HepG2 (cell line): ENCODE results near the gene THSD4. TPM values are rescaled to one million over a fixed set of nuclear protein-coding genes. Genes with fewer than 3 reads are reported as not detected.
A peak's percentile ranks its signal among the peaks of the same experiment; 100 is the strongest.

ENCODE experiments used
- BHLHE40 ChIP-seq: IDR thresholded peaks from 2 replicates; pipeline ENCODE4 v1.6.1; 2011; ENCODE audit warnings: low read length, improper control_type of control experiment
- E2F1 ChIP-seq: sonication (generic); formaldehyde crosslinking; IDR thresholded peaks from 2 replicates; pipeline ENCODE4 v1.5.0; 2020; ENCODE audit warnings: missing genetic modification reagents
- HNF1B ChIP-seq: sonication (generic); formaldehyde crosslinking; IDR thresholded peaks from 2 replicates; pipeline ENCODE4 v1.5.1; 2020; ENCODE audit warnings: mild to moderate bottlenecking, moderate library complexity, missing genetic modification reagents
- NFIC ChIP-seq: IDR thresholded peaks from 2 replicates; pipeline ENCODE4 v1.6.1; 2012; ENCODE audit warnings: mild to moderate bottlenecking, low read length, inconsistent platforms
- RAD21 ChIP-seq: fragments of 450-650 bp; formaldehyde crosslinking; IDR thresholded peaks from 2 replicates; pipeline ENCODE4 v1.5.0; 2020; ENCODE audit warnings: mild to moderate bottlenecking
- RBAK ChIP-seq: sonication (generic); formaldehyde crosslinking; IDR thresholded peaks from 2 replicates; pipeline ENCODE4 v1.5.1; 2020; ENCODE audit warnings: mild to moderate bottlenecking, missing genetic modification reagents
- TCF7 ChIP-seq: sonication (generic); IDR thresholded peaks from 2 replicates; pipeline ENCODE4 v1.6.1; 2016; ENCODE audit warnings: antibody characterized with exemption, low read depth
- ZNF142 ChIP-seq: sonication (generic); formaldehyde crosslinking; IDR thresholded peaks from 2 replicates; pipeline ENCODE4 v1.4.0; 2020; ENCODE audit warnings: missing genetic modification reagents
- ZNF30 ChIP-seq: sonication (generic); formaldehyde crosslinking; IDR thresholded peaks from 2 replicates; pipeline ENCODE4 v1.5.0; 2020; ENCODE audit warnings: mild to moderate bottlenecking, missing genetic modification reagents
- ZNF34 ChIP-seq: sonication (generic); formaldehyde crosslinking; IDR thresholded peaks from 2 replicates; pipeline ENCODE4 v1.4.0; 2020; ENCODE audit warnings: mild to moderate bottlenecking, missing genetic modification reagents, borderline replicate concordance
- ZNF510 ChIP-seq: sonication (generic); formaldehyde crosslinking; IDR thresholded peaks from 2 replicates; pipeline ENCODE4 v1.4.0; 2020; ENCODE audit warnings: low read depth, mild to moderate bottlenecking, missing genetic modification reagents
- ZNF557 ChIP-seq: sonication (generic); formaldehyde crosslinking; IDR thresholded peaks from 2 replicates; pipeline ENCODE4 v1.4.0; 2020; ENCODE audit warnings: missing genetic modification reagents
- ZNF709 ChIP-seq: sonication (generic); formaldehyde crosslinking; IDR thresholded peaks from 2 replicates; pipeline ENCODE4 v1.5.0; 2020; ENCODE audit warnings: mild to moderate bottlenecking, missing genetic modification reagents
- polyA plus RNA-seq, 8 experiments: library from polyadenylated mRNA; depleted of rRNA in 3 of 8; stranded (reverse) in 7 of 8; unstranded in 1 of 8; fragments of >200 nt; fragmentation: Illumina TruSeq in 4 of 8; extraction: Trizol in 4 of 8; gene quantifications; 2 replicates each; pipeline versions ENCODE4 v1.2.1 to v1.2.3, GENCODE V29; 2011 to 2016; ENCODE audit warnings: low read depth in 4 of 8, missing spikeins in 1 of 8, mixed read lengths in 1 of 8; ENCODE audit not compliant: insufficient read depth in 1 of 8
- total RNA-seq, 5 experiments: library from RNA; depleted of rRNA; stranded (reverse); fragments of >200 nt; fragmentation: Illumina TruSeq; extraction: Trizol; gene quantifications; 2 replicates each; pipeline ENCODE4 v1.2.3, GENCODE V29; 2016; ENCODE audit warnings: low read depth in 1 of 5
- TF ChIP-seq, protein P1 (sequence below): sonication (generic); formaldehyde crosslinking; IDR thresholded peaks from 2 replicates; pipeline ENCODE4 v1.4.0; 2020; ENCODE audit warnings: mild to moderate bottlenecking, missing genetic modification reagents
- TF ChIP-seq, protein P2 (sequence below): sonication (generic); formaldehyde crosslinking; IDR thresholded peaks from 2 replicates; pipeline ENCODE4 v1.8.0; 2022; ENCODE audit warnings: missing genetic modification reagents, mild to moderate bottlenecking, inconsistent platforms, borderline replicate concordance
- TF ChIP-seq, protein P3 (sequence below): sonication (generic); formaldehyde crosslinking; IDR thresholded peaks from 2 replicates; pipeline ENCODE4 v1.8.1; 2023; ENCODE audit warnings: mild to moderate bottlenecking, missing genetic modification reagents

Gene THSD4
- total and polyA plus RNA-seq, 2 of the 13 experiments (the other 11 are each of a cell fraction or from before 2014, with no cell fraction given) = 0.07 to 0.21 TPM

GRCh38 chr15:71654042-71654719 lies 538.9 kb downstream of the THSD4 start (continued):
- TF ChIP-seq, protein P1, sequence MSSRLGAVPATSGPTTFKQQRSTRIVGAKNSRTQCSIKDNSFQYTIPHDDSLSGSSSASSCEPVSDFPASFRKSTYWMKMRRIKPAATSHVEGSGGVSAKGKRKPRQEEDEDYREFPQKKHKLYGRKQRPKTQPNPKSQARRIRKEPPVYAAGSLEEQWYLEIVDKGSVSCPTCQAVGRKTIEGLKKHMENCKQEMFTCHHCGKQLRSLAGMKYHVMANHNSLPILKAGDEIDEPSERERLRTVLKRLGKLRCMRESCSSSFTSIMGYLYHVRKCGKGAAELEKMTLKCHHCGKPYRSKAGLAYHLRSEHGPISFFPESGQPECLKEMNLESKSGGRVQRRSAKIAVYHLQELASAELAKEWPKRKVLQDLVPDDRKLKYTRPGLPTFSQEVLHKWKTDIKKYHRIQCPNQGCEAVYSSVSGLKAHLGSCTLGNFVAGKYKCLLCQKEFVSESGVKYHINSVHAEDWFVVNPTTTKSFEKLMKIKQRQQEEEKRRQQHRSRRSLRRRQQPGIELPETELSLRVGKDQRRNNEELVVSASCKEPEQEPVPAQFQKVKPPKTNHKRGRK (CRISPR knock-in tag) = no peak
- TF ChIP-seq ZNF142 (CRISPR knock-in tag) (no peak), E2F1 (CRISPR knock-in tag) (0 out of 2 replicates have a peak, but pooled peaks have one; percentile 14), HNF1B (CRISPR knock-in tag) (peak; percentile 64; the same call in 1 of the 2 replicates), RAD21 (CRISPR knock-in tag) (no peak), ZNF34 (CRISPR knock-in tag) (no peak), ZNF510 (CRISPR knock-in tag) (no peak), TCF7 (peak; percentile 95), ZNF557 (CRISPR knock-in tag) (0 out of 2 replicates have a peak, but pooled peaks have one; percentile 26), ZNF30 (CRISPR knock-in tag) (no peak), NFIC (peak; percentile 97), RBAK (CRISPR knock-in tag) (no peak), ZNF709 (CRISPR knock-in tag) (no peak), BHLHE40 (no peak)
- TF ChIP-seq, protein P2, sequence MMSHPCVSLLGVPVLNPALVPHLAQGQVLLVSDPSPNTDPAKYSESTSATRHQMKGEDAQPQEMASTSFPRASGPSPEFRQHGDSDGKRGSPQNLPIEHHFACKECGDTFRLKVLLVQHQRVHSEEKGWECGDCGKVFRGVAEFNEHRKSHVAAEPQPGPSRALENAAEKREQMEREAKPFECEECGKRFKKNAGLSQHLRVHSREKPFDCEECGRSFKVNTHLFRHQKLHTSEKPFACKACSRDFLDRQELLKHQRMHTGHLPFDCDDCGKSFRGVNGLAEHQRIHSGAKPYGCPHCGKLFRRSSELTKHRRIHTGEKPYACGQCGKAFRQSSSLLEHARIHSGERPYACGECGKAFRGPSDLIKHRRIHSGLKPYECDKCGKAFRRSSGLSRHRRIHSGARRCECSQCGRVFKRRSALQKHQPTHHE = no peak
- TF ChIP-seq, protein P3, sequence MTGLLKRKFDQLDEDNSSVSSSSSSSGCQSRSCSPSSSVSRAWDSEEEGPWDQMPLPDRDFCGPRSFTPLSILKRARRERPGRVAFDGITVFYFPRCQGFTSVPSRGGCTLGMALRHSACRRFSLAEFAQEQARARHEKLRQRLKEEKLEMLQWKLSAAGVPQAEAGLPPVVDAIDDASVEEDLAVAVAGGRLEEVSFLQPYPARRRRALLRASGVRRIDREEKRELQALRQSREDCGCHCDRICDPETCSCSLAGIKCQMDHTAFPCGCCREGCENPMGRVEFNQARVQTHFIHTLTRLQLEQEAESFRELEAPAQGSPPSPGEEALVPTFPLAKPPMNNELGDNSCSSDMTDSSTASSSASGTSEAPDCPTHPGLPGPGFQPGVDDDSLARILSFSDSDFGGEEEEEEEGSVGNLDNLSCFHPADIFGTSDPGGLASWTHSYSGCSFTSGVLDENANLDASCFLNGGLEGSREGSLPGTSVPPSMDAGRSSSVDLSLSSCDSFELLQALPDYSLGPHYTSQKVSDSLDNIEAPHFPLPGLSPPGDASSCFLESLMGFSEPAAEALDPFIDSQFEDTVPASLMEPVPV (CRISPR knock-in tag) = no peak
